BLaER1 (cell line): Measurements from ENCODE around the gene NFIA.

Experiments used
- H3K27ac ChIP-seq: shearing (Covaris generic); formaldehyde crosslinking; 2 replicates; pipeline ENCODE4 v1.8.1; 2022
- H3K27me3 ChIP-seq: shearing (Covaris generic); formaldehyde crosslinking; 2 replicates; pipeline ENCODE4 v1.8.1; 2022
- H3K36me3 ChIP-seq: shearing (Covaris generic); formaldehyde crosslinking; 2 replicates; pipeline ENCODE4 v1.8.1; 2022
- H3K4me1 ChIP-seq: shearing (Covaris generic); formaldehyde crosslinking; 2 replicates; pipeline ENCODE4 v1.8.1; 2022
- H3K4me2 ChIP-seq: shearing (Covaris generic); formaldehyde crosslinking; 2 replicates; pipeline ENCODE4 v1.8.1; 2022
- H3K4me3 ChIP-seq: shearing (Covaris generic); formaldehyde crosslinking; 2 replicates; pipeline ENCODE4 v1.8.1; 2022
- H3K9ac ChIP-seq: shearing (Covaris generic); formaldehyde crosslinking; 2 replicates; pipeline ENCODE4 v1.8.1; 2022
- H3K9me3 ChIP-seq: shearing (Covaris generic); formaldehyde crosslinking; 2 replicates; pipeline ENCODE4 v1.8.1; 2022
- H4K20me1 ChIP-seq: shearing (Covaris generic); formaldehyde crosslinking; 2 replicates; pipeline ENCODE4 v1.8.1; 2022
- Cebpa-rat ChIP-seq: shearing (Covaris generic); IDR thresholded peaks from 2 replicates; pipeline ENCODE4 v1.8.1; 2022

Gene NFIA

GRCh38 chr1:61486783-61487536 is 404.6 kb downstream of the NFIA start:
- no peak overlapping the region for H3K27ac ChIP-seq
- H3K9ac ChIP-seq, result no peak overlapping the region
- no peak overlapping the region for H3K4me2 ChIP-seq
- no peak for TF ChIP-seq Cebpa-rat
- no peaks in the 10 kb centered on the region for H3K36me3 ChIP-seq
- no peaks in the 10 kb centered on the region for H3K27me3 ChIP-seq
- H3K4me3 ChIP-seq, result no peak overlapping the region
- H3K9me3 ChIP-seq, result no peaks in the 10 kb centered on the region
- no peaks in the 10 kb centered on the region for H3K4me1 ChIP-seq
- H4K20me1 ChIP-seq, result no peaks in the 10 kb centered on the region

GRCh38 chr1:61487801-61488200 is 405.4 kb downstream of the NFIA start:
- Histone ChIP-seq H3K27me3 (no peaks in the 10 kb centered on the region), H3K4me1 (no peaks in the 10 kb centered on the region), H3K4me3 (no peak overlapping the region), H3K36me3 (no peaks in the 10 kb centered on the region), H3K9me3 (no peaks in the 10 kb centered on the region), H4K20me1 (no peaks in the 10 kb centered on the region), H3K27ac (no peak overlapping the region), H3K4me2 (no peak overlapping the region), H3K9ac (no peak overlapping the region)
- no peak for TF ChIP-seq Cebpa-rat

- no peaks in the 10 kb centered on the region for H4K20me1 ChIP-seq
- no peak overlapping the region for H3K9ac ChIP-seq
- no peaks in the 10 kb centered on the region for H3K36me3 ChIP-seq
- no peaks in the 10 kb centered on the region for H3K9me3 ChIP-seq
- no peaks in the 10 kb centered on the region for H3K4me1 ChIP-seq
- no peak overlapping the region for H3K27ac ChIP-seq
- H3K4me3 ChIP-seq, result no peak overlapping the region
- H3K4me2 ChIP-seq, result no peak overlapping the region
- no peaks in the 10 kb centered on the region for H3K27me3 ChIP-seq
- no peak for TF ChIP-seq Cebpa-rat
Measured at GRCh38 chr1:61490924-61491323, 408.6 kb downstream of the NFIA start.

GRCh38 chr1:61491497-61491896 is 409.1 kb downstream of the NFIA start:
- Histone ChIP-seq H3K27me3 (no peaks in the 10 kb centered on the region), H3K27ac (no peak overlapping the region), H4K20me1 (no peaks in the 10 kb centered on the region), H3K4me3 (no peak overlapping the region), H3K4me2 (no peak overlapping the region), H3K9ac (no peak overlapping the region), H3K4me1 (no peaks in the 10 kb centered on the region), H3K9me3 (no peaks in the 10 kb centered on the region), H3K36me3 (no peaks in the 10 kb centered on the region)
- TF ChIP-seq Cebpa-rat, result no peak

GRCh38 chr1:61494000-61494399 is 411.6 kb downstream of the NFIA start:
- no peak overlapping the region for H3K4me3 ChIP-seq
- no peak overlapping the region for H3K4me2 ChIP-seq
- no peak overlapping the region for H3K9ac ChIP-seq
- no peaks in the 10 kb centered on the region for H3K4me1 ChIP-seq
- H3K27me3 ChIP-seq, result no peaks in the 10 kb centered on the region
- no peak for TF ChIP-seq Cebpa-rat
- no peaks in the 10 kb centered on the region for H3K36me3 ChIP-seq
- H4K20me1 ChIP-seq, result no peaks in the 10 kb centered on the region
- H3K27ac ChIP-seq, result no peak overlapping the region
- no peaks in the 10 kb centered on the region for H3K9me3 ChIP-seq

DNA sequence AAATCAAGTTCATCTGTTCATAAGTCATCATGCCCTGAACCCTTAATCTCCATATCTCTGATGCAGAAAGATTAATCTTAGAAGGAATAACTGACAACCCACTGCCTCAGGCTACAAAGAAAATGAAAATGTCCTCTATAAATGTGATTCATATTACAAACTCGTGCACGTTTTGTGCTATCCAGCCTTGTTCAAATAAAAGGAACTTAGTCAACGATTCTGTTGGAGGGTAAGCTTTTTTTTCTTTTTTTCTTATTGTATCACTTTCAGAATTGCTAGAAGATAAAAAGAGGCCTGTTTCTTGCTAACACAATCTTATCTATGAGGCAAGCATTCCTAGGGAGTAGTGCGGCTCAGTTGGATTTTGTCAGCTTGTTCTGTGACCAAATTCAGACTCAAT is 414.1 kb downstream of the NFIA start:
- H3K27ac ChIP-seq, result no peak overlapping the region
- no peak overlapping the region for H3K4me3 ChIP-seq
- H3K4me1 ChIP-seq, result no peaks in the 10 kb centered on the region
- no peaks in the 10 kb centered on the region for H3K36me3 ChIP-seq
- no peak overlapping the region for H3K9ac ChIP-seq
- H3K4me2 ChIP-seq, result no peak overlapping the region
- H3K27me3 ChIP-seq, result no peaks in the 10 kb centered on the region
- no peak for TF ChIP-seq Cebpa-rat
- H4K20me1 ChIP-seq, result no peaks in the 10 kb centered on the region
- no peaks in the 10 kb centered on the region for H3K9me3 ChIP-seq

DNA sequence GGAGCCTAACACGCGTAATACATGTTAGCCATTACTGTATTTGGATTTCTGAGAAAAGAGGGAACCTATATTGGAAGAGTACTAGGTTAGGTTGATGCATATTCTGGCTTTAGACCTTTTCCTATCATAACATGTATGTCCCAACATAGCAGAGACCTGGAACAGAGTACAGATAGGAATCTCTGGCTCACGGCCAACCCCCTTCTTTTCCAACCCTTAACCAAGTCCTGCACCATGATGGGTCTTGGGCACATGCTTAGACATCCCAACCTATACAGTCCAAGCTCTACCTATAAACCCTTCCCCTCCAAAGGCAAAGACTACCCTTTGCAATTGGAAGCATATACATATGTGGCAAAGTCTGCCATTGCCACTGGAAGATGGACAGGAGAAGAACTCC is 414.7 kb downstream of the NFIA start:
- no peak overlapping the region for H3K27ac ChIP-seq
- H3K4me1 ChIP-seq, result no peaks in the 10 kb centered on the region
- H3K9ac ChIP-seq, result no peak overlapping the region
- no peaks in the 10 kb centered on the region for H4K20me1 ChIP-seq
- H3K27me3 ChIP-seq, result no peaks in the 10 kb centered on the region
- no peak overlapping the region for H3K4me3 ChIP-seq
- no peak overlapping the region for H3K4me2 ChIP-seq
- H3K9me3 ChIP-seq, result no peaks in the 10 kb centered on the region
- no peaks in the 10 kb centered on the region for H3K36me3 ChIP-seq
- no peak for TF ChIP-seq Cebpa-rat

GRCh38 chr1:61498342-61498741 is 416.0 kb downstream of the NFIA start:
- H3K9ac ChIP-seq, result no peak overlapping the region
- no peaks in the 10 kb centered on the region for H4K20me1 ChIP-seq
- no peaks in the 10 kb centered on the region for H3K27me3 ChIP-seq
- no peak for TF ChIP-seq Cebpa-rat
- no peak overlapping the region for H3K4me3 ChIP-seq
- H3K4me2 ChIP-seq, result no peak overlapping the region
- H3K4me1 ChIP-seq, result no peaks in the 10 kb centered on the region
- H3K9me3 ChIP-seq, result no peaks in the 10 kb centered on the region
- no peaks in the 10 kb centered on the region for H3K36me3 ChIP-seq
- H3K27ac ChIP-seq, result no peak overlapping the region

- H4K20me1 ChIP-seq, result no peaks in the 10 kb centered on the region
- H3K4me1 ChIP-seq, result no peaks in the 10 kb centered on the region
- no peaks in the 10 kb centered on the region for H3K36me3 ChIP-seq
- TF ChIP-seq Cebpa-rat, result no peak
- H3K27ac ChIP-seq, result no peak overlapping the region
- H3K9ac ChIP-seq, result no peak overlapping the region
- H3K27me3 ChIP-seq, result no peaks in the 10 kb centered on the region
- no peak overlapping the region for H3K4me2 ChIP-seq
- H3K9me3 ChIP-seq, result no peaks in the 10 kb centered on the region
- no peak overlapping the region for H3K4me3 ChIP-seq
Measured at GRCh38 chr1:61501971-61502916, 419.9 kb downstream of the NFIA start.

- H3K4me1 ChIP-seq, result no peaks in the 10 kb centered on the region
- no peak overlapping the region for H3K4me3 ChIP-seq
- H3K4me2 ChIP-seq, result no peak overlapping the region
- TF ChIP-seq Cebpa-rat, result no peak
- no peak overlapping the region for H3K27ac ChIP-seq
- H3K9ac ChIP-seq, result no peak overlapping the region
- H3K36me3 ChIP-seq, result no peaks in the 10 kb centered on the region
- H3K9me3 ChIP-seq, result no peaks in the 10 kb centered on the region
- no peaks in the 10 kb centered on the region for H3K27me3 ChIP-seq
- no peaks in the 10 kb centered on the region for H4K20me1 ChIP-seq
Measured at GRCh38 chr1:61504305-61504704, 421.9 kb downstream of the NFIA start.
